ENCODE data around the gene BRINP3.

DNA sequence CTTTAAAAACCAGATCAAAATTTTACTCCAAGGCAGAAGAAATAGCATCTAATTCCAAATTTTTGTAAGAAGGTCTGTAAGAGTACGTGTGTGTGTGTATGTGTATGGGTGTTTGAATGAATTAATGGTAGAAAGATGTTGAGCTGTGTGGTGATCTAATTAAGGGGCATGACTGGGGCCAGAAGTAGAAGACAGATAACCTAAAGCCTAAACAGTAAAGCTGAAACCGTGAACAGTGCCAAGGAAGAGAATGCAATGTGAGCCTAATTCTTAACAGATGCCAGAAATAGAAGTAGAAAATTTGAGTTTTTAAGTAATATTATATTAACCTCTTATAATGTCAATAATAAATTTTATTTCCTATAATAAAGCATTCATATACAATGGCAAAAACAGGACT is 38.2 kb downstream of the BRINP3 start:
- TF ChIP-seq, protein P1, sequence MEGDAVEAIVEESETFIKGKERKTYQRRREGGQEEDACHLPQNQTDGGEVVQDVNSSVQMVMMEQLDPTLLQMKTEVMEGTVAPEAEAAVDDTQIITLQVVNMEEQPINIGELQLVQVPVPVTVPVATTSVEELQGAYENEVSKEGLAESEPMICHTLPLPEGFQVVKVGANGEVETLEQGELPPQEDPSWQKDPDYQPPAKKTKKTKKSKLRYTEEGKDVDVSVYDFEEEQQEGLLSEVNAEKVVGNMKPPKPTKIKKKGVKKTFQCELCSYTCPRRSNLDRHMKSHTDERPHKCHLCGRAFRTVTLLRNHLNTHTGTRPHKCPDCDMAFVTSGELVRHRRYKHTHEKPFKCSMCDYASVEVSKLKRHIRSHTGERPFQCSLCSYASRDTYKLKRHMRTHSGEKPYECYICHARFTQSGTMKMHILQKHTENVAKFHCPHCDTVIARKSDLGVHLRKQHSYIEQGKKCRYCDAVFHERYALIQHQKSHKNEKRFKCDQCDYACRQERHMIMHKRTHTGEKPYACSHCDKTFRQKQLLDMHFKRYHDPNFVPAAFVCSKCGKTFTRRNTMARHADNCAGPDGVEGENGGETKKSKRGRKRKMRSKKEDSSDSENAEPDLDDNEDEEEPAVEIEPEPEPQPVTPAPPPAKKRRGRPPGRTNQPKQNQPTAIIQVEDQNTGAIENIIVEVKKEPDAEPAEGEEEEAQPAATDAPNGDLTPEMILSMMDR (IDR thresholded peaks at IDR 0.05; ENCODE audit: low read length), result no peak
- TF ChIP-seq EZH2 (IDR thresholded peaks at IDR 0.05; ENCODE audit: borderline replicate concordance, low read length), result no peak
